Smooth muscle cell (in vitro differentiated cells): ENCODE results near the gene CNGA2. TPM values are rescaled to one million over a fixed set of nuclear protein-coding genes. Genes with fewer than 3 reads are reported as not detected.

Source experiments
- DNase-seq: peaks from one replicate; lab custom pipeline; 2025; ENCODE audit not compliant: unreplicated experiment; lab: John Stamatoyannopoulos, UW
- H2AFZ ChIP-seq: fragments of 200-600 bp; sonication (generic); 2 replicates; pipeline ENCODE4 v1.6.0; 2016; ENCODE audit warnings: antibody characterized with exemption, low read depth, mild to moderate bottlenecking
- H3F3A ChIP-seq: fragments of 200-600 bp; sonication (generic); 2 replicates; pipeline ENCODE4 v1.6.0; 2017; ENCODE audit warnings: antibody characterized with exemption, low read depth
- H3K27ac ChIP-seq: fragments of 200-600 bp; sonication (generic); 2 replicates; pipeline ENCODE4 v1.5.1; 2016; ENCODE audit warnings: low read depth, mild to moderate bottlenecking
- H3K27me3 ChIP-seq: fragments of 200-600 bp; sonication (generic); 2 replicates; pipeline ENCODE4 v1.6.1; 2016; ENCODE audit warnings: low read depth, mild to moderate bottlenecking
- H3K36me3 ChIP-seq: fragments of 200-600 bp; sonication (generic); 2 replicates; pipeline ENCODE4 v1.5.1; 2016; ENCODE audit warnings: low read depth
- H3K4me1 ChIP-seq: fragments of 200-600 bp; sonication (generic); 2 replicates; pipeline ENCODE4 v1.5.1; 2016; ENCODE audit warnings: low read depth
- H3K4me2 ChIP-seq: fragments of 200-600 bp; sonication (generic); 2 replicates; pipeline ENCODE4 v1.6.0; 2016; ENCODE audit warnings: mild to moderate bottlenecking
- H3K4me3 ChIP-seq: fragments of 200-600 bp; sonication (generic); 2 replicates; pipeline ENCODE4 v1.5.1; 2016; ENCODE audit warnings: mild to moderate bottlenecking
- H3K79me2 ChIP-seq: fragments of 200-600 bp; sonication (generic); 2 replicates; pipeline ENCODE4 v1.6.0; 2016; ENCODE audit warnings: low read depth, mild to moderate bottlenecking
- H3K9ac ChIP-seq: fragments of 200-600 bp; sonication (generic); 2 replicates; pipeline ENCODE4 v1.6.0; 2016; ENCODE audit warnings: low read depth
- H3K9me3 ChIP-seq: fragments of 200-600 bp; sonication (generic); replicated peaks from 2 replicates; pipeline ENCODE4 v1.5.1; 2016; ENCODE audit warnings: low read depth
- H4K20me1 ChIP-seq: fragments of 200-600 bp; sonication (generic); 2 replicates; pipeline ENCODE4 v1.6.0; 2016; ENCODE audit warnings: low read depth
- WGBS: methylation state at CpG from one replicate; pipeline ENCODE4 v1.1.7; 2016; ENCODE audit warnings: low lambda C conversion rate; 5-methylcytosine and 5-hydroxymethylcytosine counted together
- polyA plus RNA-seq: library from polyadenylated mRNA; unstranded; fragments of >200 nt; fragmentation: Nextera tagmentation; extraction: Ambion mirVana; gene quantifications from 2 replicates; pipeline ENCODE4 v1.2.1, GENCODE V29; 2016
- total RNA-seq: library from RNA; depleted of rRNA; stranded (reverse); fragments of >200 nt; gene quantifications from 2 replicates; pipeline ENCODE4 v1.2.3, GENCODE V29; 2014
- TF ChIP-seq, protein P1 (sequence below): fragments of 200-600 bp; sonication (generic); IDR thresholded peaks from 2 replicates; pipeline ENCODE4 v1.5.1; 2017; ENCODE audit warnings: borderline replicate concordance, mild to moderate bottlenecking, antibody characterized with exemption; ENCODE audit not compliant: insufficient read depth, poor library complexity, severe bottlenecking

The CNGA2 gene
- total and polyA plus RNA-seq, 2 experiments from 2014 or later, result not detected

DNA sequence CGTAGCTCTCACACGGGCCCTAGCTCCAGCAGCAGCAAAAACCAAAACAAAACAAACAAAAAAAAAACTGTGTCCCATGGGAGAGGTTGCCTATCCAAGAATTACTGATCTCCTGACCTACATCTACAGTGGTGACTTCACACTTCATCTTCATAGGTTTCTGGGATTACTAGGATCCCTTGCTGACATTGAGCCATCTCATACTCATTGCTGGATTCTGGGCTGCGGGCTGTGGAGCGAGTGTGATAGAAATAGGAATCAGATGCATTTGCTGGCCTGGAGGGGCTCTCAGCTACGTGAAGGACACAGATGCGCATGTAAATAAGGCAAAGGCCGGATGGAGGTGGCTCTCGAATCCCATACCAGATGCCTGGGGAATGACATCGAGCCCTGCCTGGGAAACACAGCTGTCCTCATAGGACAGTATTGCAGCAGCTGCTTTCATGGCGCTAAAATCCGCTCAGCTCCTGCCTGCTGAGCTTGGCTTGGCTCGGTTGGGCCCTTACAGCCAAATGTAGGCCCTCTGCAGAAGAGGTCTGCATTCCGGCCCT is 41.7 kb downstream of the CNGA2 start:
- 76% methylated on average over 13 of the region's 13 CpGs for WGBS
- Histone ChIP-seq H3K27me3 (no peaks in the 10 kb centered on the region), H3K4me3 (no peak overlapping the region), H3K4me2 (no peak overlapping the region), H3K9ac (no peak overlapping the region), H2AFZ (no peak overlapping the region), H3F3A (no peaks in the 10 kb centered on the region), H4K20me1 (no peaks in the 10 kb centered on the region), H3K79me2 (no peaks in the 10 kb centered on the region), H3K4me1 (no peaks in the 10 kb centered on the region), H3K27ac (no peak overlapping the region), H3K9me3 (no peaks in the 10 kb centered on the region), H3K36me3 (no peaks in the 10 kb centered on the region)
- DNase-seq, result no peak
- TF ChIP-seq, protein P1, sequence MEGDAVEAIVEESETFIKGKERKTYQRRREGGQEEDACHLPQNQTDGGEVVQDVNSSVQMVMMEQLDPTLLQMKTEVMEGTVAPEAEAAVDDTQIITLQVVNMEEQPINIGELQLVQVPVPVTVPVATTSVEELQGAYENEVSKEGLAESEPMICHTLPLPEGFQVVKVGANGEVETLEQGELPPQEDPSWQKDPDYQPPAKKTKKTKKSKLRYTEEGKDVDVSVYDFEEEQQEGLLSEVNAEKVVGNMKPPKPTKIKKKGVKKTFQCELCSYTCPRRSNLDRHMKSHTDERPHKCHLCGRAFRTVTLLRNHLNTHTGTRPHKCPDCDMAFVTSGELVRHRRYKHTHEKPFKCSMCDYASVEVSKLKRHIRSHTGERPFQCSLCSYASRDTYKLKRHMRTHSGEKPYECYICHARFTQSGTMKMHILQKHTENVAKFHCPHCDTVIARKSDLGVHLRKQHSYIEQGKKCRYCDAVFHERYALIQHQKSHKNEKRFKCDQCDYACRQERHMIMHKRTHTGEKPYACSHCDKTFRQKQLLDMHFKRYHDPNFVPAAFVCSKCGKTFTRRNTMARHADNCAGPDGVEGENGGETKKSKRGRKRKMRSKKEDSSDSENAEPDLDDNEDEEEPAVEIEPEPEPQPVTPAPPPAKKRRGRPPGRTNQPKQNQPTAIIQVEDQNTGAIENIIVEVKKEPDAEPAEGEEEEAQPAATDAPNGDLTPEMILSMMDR, result no peak

DNA sequence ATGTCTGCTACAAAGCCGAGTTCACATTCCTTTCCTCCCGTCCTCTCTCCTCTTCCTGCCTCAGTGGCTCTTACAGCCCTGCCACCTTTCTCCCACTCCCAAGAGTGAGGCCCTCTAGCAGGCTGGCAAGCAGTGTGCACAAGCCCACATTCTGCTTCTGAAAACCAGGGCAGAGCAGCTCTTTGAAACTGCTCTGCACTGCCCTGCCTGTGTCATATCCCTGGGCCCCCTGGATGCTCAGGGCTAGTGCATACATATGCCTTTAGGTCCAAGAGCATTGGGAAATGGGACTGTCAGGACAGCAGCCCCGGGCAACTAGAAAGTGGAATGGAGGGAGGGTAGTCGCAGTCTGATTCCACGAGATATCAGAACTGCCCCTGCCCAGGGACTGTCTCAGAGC is 42.4 kb downstream of the CNGA2 start:
- Histone ChIP-seq H3K79me2 (no peaks in the 10 kb centered on the region), H3K4me1 (no peaks in the 10 kb centered on the region), H3K36me3 (no peaks in the 10 kb centered on the region), H3K4me3 (no peak overlapping the region), H3F3A (no peaks in the 10 kb centered on the region), H3K9me3 (no peaks in the 10 kb centered on the region), H3K27ac (no peak overlapping the region), H4K20me1 (no peaks in the 10 kb centered on the region), H3K27me3 (no peaks in the 10 kb centered on the region), H3K4me2 (no peak overlapping the region), H3K9ac (no peak overlapping the region), H2AFZ (no peak overlapping the region)
- TF ChIP-seq, protein P1, result no peak
- 74% methylated on average over 5 of the region's 5 CpGs for WGBS
- DNase-seq, result no peak

DNA sequence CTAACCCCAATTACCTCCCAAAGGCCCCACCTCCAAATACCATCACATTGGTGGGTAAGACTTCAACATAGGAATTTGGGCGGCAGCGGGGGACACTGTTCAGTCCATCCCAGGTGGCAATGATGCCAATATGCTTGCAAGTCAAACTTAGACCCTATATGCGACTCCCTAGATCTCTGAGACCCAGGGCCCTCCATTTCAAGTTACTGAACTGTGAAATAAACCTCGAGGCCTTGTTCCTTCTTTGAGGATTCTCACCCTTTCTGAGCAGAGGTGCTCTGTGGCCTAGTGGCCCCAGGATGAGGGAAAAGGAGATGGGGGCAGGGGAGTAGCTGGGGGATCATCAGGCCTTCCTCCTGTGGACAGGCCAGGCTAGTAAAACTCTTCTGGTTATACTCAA is 44.7 kb downstream of the CNGA2 start:
- H4K20me1 ChIP-seq, result no peaks in the 10 kb centered on the region
- no peaks in the 10 kb centered on the region for H3K4me1 ChIP-seq
- no peak for DNase-seq
- H3K27ac ChIP-seq, result no peak overlapping the region
- no peak overlapping the region for H3K4me3 ChIP-seq
- WGBS, result 75% methylated on average over 4 of the region's 4 CpGs
- H3K9ac ChIP-seq, result no peak overlapping the region
- H2AFZ ChIP-seq, result no peak overlapping the region
- no peak overlapping the region for H3K4me2 ChIP-seq
- H3K27me3 ChIP-seq, result no peaks in the 10 kb centered on the region
- no peaks in the 10 kb centered on the region for H3K79me2 ChIP-seq
- no peaks in the 10 kb centered on the region for H3F3A ChIP-seq
- no peaks in the 10 kb centered on the region for H3K9me3 ChIP-seq
- TF ChIP-seq, protein P1, result no peak
- no peaks in the 10 kb centered on the region for H3K36me3 ChIP-seq

DNA sequence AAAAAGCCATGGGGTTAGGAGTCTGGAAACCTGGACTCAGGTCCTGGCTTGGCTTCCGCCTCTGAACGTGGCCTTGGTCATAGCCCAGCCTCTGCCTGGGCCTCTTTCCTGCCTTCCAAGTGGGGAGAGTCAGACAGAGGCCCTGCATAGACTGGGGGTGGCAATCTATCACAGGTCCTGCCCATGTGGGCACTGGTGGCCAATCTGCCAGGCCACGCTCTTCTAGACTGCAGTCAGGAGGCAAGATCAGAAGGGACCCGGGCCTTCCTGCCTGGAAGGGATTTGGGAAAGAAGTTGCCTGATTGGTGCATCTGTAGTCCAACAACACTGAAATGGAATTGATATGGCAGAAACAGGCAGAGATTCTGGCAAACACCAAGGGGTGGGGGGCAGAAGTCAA is 46.1 kb downstream of the CNGA2 start:
- no peaks in the 10 kb centered on the region for H3K9me3 ChIP-seq
- WGBS, result 88% methylated on average over 4 of the region's 4 CpGs
- DNase-seq, result no peak
- no peak overlapping the region for H3K27ac ChIP-seq
- no peaks in the 10 kb centered on the region for H3K36me3 ChIP-seq
- H4K20me1 ChIP-seq, result no peaks in the 10 kb centered on the region
- no peaks in the 10 kb centered on the region for H3F3A ChIP-seq
- no peaks in the 10 kb centered on the region for H3K79me2 ChIP-seq
- H3K4me3 ChIP-seq, result no peak overlapping the region
- H3K9ac ChIP-seq, result no peak overlapping the region
- H3K4me2 ChIP-seq, result no peak overlapping the region
- TF ChIP-seq, protein P1, result no peak
- no peaks in the 10 kb centered on the region for H3K4me1 ChIP-seq
- H3K27me3 ChIP-seq, result no peaks in the 10 kb centered on the region
- H2AFZ ChIP-seq, result no peak overlapping the region
